Erythroblast (primary cell): ENCODE measurements around the gene RNF186.

ENCODE experiments used
- GATA1 ChIP-seq: IDR thresholded peaks from 2 replicates; pipeline ENCODE4 v1.6.1; 2011; ENCODE audit warnings: low read depth, mild to moderate bottlenecking, control low read depth, low read length, moderate library complexity
- POLR2A ChIP-seq: IDR thresholded peaks from 2 replicates; pipeline ENCODE4 v1.6.1; 2011; ENCODE audit warnings: mild to moderate bottlenecking, low read length

DNA sequence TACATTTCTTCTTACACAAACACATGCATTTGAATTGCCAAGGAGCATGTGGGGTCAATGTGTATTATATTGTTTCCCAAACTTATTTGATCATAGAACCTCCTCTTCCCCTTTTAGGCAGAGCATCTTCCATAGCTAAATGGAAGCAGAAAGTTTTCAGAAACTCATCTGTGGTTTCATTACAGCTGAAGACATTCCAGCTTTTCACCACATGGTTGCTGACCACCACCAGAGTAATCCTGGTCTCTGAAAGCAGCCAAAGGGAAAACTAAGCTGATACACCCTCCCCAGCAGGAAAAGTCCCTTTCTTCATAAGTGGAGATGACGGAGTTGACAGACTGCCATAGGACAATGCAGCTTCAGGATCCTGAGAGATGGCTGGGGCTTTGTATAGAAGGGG lies 37.0 kb upstream of the RNF186 start:
- TF ChIP-seq POLR2A, result no peak
- no peak for TF ChIP-seq GATA1
